ENCODE data around the gene ZFPM1. TPM values are rescaled to one million over a fixed set of nuclear protein-coding genes. Genes with fewer than 3 reads are reported as not detected.

ZFPM1 gene
- polyA plus RNA-seq, 2 donors, result 0.98 to 2.6 TPM

GRCh38 chr16:88532434-88533241, 79.6 kb downstream of the ZFPM1 start:
- Histone ChIP-seq H3K4me3 (ENCODE audit: low read depth in 1 of 2, low read length in 2 of 2) (peak overlapping the region; percentile 60 to 71), H3K36me3 (ENCODE audit: control insufficient read depth in 2 of 2, insufficient read depth in 2 of 2, low read length in 1 of 2) (peaks cover 0 to 6% of the 10 kb centered on the region in 2 donors), H3K4me1 (ENCODE audit: control insufficient read depth in 2 of 2, insufficient read depth in 2 of 2, low read length in 1 of 2) (peaks cover 0 to 21% of the 10 kb centered on the region in 2 donors), H3K27me3 (ENCODE audit: control insufficient read depth in 1 of 2, insufficient read depth in 2 of 2, low read length in 2 of 2) (no peaks in the 10 kb centered on the region), H3K27ac (ENCODE audit: low read depth in 2 of 2, low read length in 1 of 2) (no peak overlapping the region), H3K9me3 (ENCODE audit: control insufficient read depth in 2 of 2, insufficient read depth in 1 of 2, low read depth in 1 of 2, low read length in 1 of 2) (no peaks in the 10 kb centered on the region)
- 74 to 75% methylated on average over 31 to 37 of the region's 37 CpGs for WGBS, 2 donors

GRCh38 chr16:88533381-88533917, 80.4 kb downstream of the ZFPM1 start:
- Histone ChIP-seq H3K9me3 (ENCODE audit: control insufficient read depth in 2 of 2, insufficient read depth in 1 of 2, low read depth in 1 of 2, low read length in 1 of 2) (no peaks in the 10 kb centered on the region), H3K36me3 (ENCODE audit: control insufficient read depth in 2 of 2, insufficient read depth in 2 of 2, low read length in 1 of 2) (peaks cover 0 to 6% of the 10 kb centered on the region in 2 donors), H3K4me1 (ENCODE audit: control insufficient read depth in 2 of 2, insufficient read depth in 2 of 2, low read length in 1 of 2) (peaks cover 0 to 21% of the 10 kb centered on the region in 2 donors), H3K4me3 (ENCODE audit: low read depth in 1 of 2, low read length in 2 of 2) (peak overlapping the region; percentile 60 to 71), H3K27ac (ENCODE audit: low read depth in 2 of 2, low read length in 1 of 2) (peak overlapping the region; percentile 21 to 58), H3K27me3 (ENCODE audit: control insufficient read depth in 1 of 2, insufficient read depth in 2 of 2, low read length in 2 of 2) (no peaks in the 10 kb centered on the region)
- WGBS, 2 donors, result 29 to 60% methylated on average over 51 to 79 of the region's 79 CpGs

- WGBS, 2 donors, result 5 to 31% methylated on average over 62 to 114 of the region's 114 CpGs
- Histone ChIP-seq H3K27me3 (ENCODE audit: control insufficient read depth in 1 of 2, insufficient read depth in 2 of 2, low read length in 2 of 2) (no peaks in the 10 kb centered on the region), H3K27ac (ENCODE audit: low read depth in 2 of 2, low read length in 1 of 2) (peak overlapping the region; percentile 84 to 85), H3K4me3 (ENCODE audit: low read depth in 1 of 2, low read length in 2 of 2) (peak overlapping the region; percentile 71 to 94), H3K9me3 (ENCODE audit: control insufficient read depth in 2 of 2, insufficient read depth in 1 of 2, low read depth in 1 of 2, low read length in 1 of 2) (no peaks in the 10 kb centered on the region), H3K36me3 (ENCODE audit: control insufficient read depth in 2 of 2, insufficient read depth in 2 of 2, low read length in 1 of 2) (peaks cover 0 to 6% of the 10 kb centered on the region in 2 donors), H3K4me1 (ENCODE audit: control insufficient read depth in 2 of 2, insufficient read depth in 2 of 2, low read length in 1 of 2) (peaks cover 0 to 21% of the 10 kb centered on the region in 2 donors)
These were observed 81.0 kb downstream of the ZFPM1 start for GRCh38 chr16:88533932-88534637.

- Histone ChIP-seq H3K9me3 (ENCODE audit: control insufficient read depth in 2 of 2, insufficient read depth in 1 of 2, low read depth in 1 of 2, low read length in 1 of 2) (no peaks in the 10 kb centered on the region), H3K4me1 (ENCODE audit: control insufficient read depth in 2 of 2, insufficient read depth in 2 of 2, low read length in 1 of 2) (peaks cover 0 to 21% of the 10 kb centered on the region in 2 donors), H3K27ac (ENCODE audit: low read depth in 2 of 2, low read length in 1 of 2) (peak overlapping the region; percentile 84 to 85), H3K27me3 (ENCODE audit: control insufficient read depth in 1 of 2, insufficient read depth in 2 of 2, low read length in 2 of 2) (no peaks in the 10 kb centered on the region), H3K36me3 (ENCODE audit: control insufficient read depth in 2 of 2, insufficient read depth in 2 of 2, low read length in 1 of 2) (peaks cover 0 to 6% of the 10 kb centered on the region in 2 donors), H3K4me3 (ENCODE audit: low read depth in 1 of 2, low read length in 2 of 2) (peak overlapping the region; percentile 71 to 94)
- 13 to 36% methylated on average over 36 to 65 of the region's 65 CpGs for WGBS, 2 donors
These were observed 81.6 kb downstream of the ZFPM1 start for GRCh38 chr16:88534638-88535190.

- peak overlapping the region; percentile 53 to 71 for H3K4me3 ChIP-seq (ENCODE audit: low read depth in 1 of 2, low read length in 2 of 2)
- peaks cover 0 to 21% of the 10 kb centered on the region in 2 donors for H3K4me1 ChIP-seq (ENCODE audit: control insufficient read depth in 2 of 2, insufficient read depth in 2 of 2, low read length in 1 of 2)
- no peaks in the 10 kb centered on the region for H3K9me3 ChIP-seq (ENCODE audit: control insufficient read depth in 2 of 2, insufficient read depth in 1 of 2, low read depth in 1 of 2, low read length in 1 of 2)
- H3K27me3 ChIP-seq (ENCODE audit: control insufficient read depth in 1 of 2, insufficient read depth in 2 of 2, low read length in 2 of 2), result no peaks in the 10 kb centered on the region
- 78 to 87% methylated on average over 20 to 22 of the region's 22 CpGs for WGBS, 2 donors
- H3K36me3 ChIP-seq (ENCODE audit: control insufficient read depth in 2 of 2, insufficient read depth in 2 of 2, low read length in 1 of 2), result peaks cover 0 to 2% of the 10 kb centered on the region in 2 donors
- no peak overlapping the region for H3K27ac ChIP-seq (ENCODE audit: low read depth in 2 of 2, low read length in 1 of 2)
These were observed 82.2 kb downstream of the ZFPM1 start for GRCh38 chr16:88535191-88535856.

DNA sequence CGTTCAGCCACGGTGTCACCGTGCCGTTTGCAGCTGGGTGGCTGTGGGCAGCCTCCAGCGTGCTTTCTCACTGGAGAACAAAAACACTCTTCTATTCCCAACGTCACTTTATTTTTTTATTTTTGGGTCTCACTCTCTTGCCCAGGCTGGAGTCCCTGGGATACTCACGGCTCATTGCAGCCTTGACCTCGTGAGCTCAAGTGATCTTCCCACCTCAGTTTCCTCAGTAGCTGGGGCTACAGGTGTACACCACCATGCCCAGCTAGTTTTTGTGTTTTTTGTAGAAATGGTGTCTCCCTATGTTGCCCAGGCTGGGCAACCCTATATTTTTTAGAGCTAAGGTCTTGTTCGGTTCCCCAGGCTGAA, 82.8 kb downstream of the ZFPM1 start:
- Histone ChIP-seq H3K27ac (ENCODE audit: low read depth in 2 of 2, low read length in 1 of 2) (no peak overlapping the region), H3K4me1 (ENCODE audit: control insufficient read depth in 2 of 2, insufficient read depth in 2 of 2, low read length in 1 of 2) (peaks cover 0 to 21% of the 10 kb centered on the region in 2 donors), H3K4me3 (ENCODE audit: low read depth in 1 of 2, low read length in 2 of 2) (no peak overlapping the region), H3K27me3 (ENCODE audit: control insufficient read depth in 1 of 2, insufficient read depth in 2 of 2, low read length in 2 of 2) (no peaks in the 10 kb centered on the region), H3K9me3 (ENCODE audit: control insufficient read depth in 2 of 2, insufficient read depth in 1 of 2, low read depth in 1 of 2, low read length in 1 of 2) (no peaks in the 10 kb centered on the region), H3K36me3 (ENCODE audit: control insufficient read depth in 2 of 2, insufficient read depth in 2 of 2, low read length in 1 of 2) (no peaks in the 10 kb centered on the region)
- 87 to 88% methylated on average over 9 of the region's 9 CpGs for WGBS, 2 donors

GRCh38 chr16:88536510-88536909, 83.4 kb downstream of the ZFPM1 start:
- no peak overlapping the region for H3K4me3 ChIP-seq (ENCODE audit: low read depth in 1 of 2, low read length in 2 of 2)
- H3K4me1 ChIP-seq (ENCODE audit: control insufficient read depth in 2 of 2, insufficient read depth in 2 of 2, low read length in 1 of 2), result peaks cover 0 to 21% of the 10 kb centered on the region in 2 donors
- no peaks in the 10 kb centered on the region for H3K36me3 ChIP-seq (ENCODE audit: control insufficient read depth in 2 of 2, insufficient read depth in 2 of 2, low read length in 1 of 2)
- no peak overlapping the region for H3K27ac ChIP-seq (ENCODE audit: low read depth in 2 of 2, low read length in 1 of 2)
- no peaks in the 10 kb centered on the region for H3K9me3 ChIP-seq (ENCODE audit: control insufficient read depth in 2 of 2, insufficient read depth in 1 of 2, low read depth in 1 of 2, low read length in 1 of 2)
- WGBS, 2 donors, result 88 to 89% methylated on average over 11 of the region's 11 CpGs
- no peaks in the 10 kb centered on the region for H3K27me3 ChIP-seq (ENCODE audit: control insufficient read depth in 1 of 2, insufficient read depth in 2 of 2, low read length in 2 of 2)

DNA sequence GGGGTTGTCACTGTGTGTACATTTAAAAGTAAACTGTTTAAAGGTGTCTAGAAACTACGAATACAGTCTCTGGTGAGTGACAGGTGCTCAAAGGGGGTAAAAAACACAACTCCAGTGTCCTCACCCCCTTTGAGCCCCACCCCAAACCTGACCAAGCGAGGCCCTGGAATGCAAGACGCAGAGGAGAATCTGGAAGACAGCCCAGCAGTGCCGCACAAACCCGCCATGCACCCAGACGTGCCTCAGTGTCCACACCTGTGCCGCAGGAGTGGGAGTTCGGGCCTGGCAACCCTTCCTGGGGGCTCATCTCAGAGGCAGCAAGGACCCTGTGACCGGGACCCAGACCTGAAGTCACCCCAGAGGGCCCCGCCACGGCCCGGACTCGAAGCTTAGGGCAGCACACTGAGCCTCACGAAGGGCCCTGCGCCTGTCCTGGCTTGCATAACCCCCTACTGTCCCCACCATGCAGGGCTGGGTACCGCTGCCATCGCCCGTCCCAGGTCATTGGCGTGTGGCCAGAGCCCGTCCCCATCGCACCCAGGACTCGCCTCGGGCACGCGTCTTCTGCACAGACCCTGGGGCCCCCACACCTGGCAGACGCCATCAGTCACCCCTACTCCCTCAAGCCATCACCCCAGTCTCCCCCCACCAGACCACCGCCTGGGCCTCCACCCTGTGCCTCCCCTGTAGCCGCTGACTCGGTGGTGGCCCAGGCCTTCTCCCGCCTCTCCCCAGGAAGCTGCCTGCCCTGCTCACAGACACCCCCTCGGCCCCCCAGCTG, 84.1 kb downstream of the ZFPM1 start:
- Histone ChIP-seq H3K4me3 (ENCODE audit: low read depth in 1 of 2, low read length in 2 of 2) (no peak overlapping the region), H3K27me3 (ENCODE audit: control insufficient read depth in 1 of 2, insufficient read depth in 2 of 2, low read length in 2 of 2) (no peaks in the 10 kb centered on the region), H3K4me1 (ENCODE audit: control insufficient read depth in 2 of 2, insufficient read depth in 2 of 2, low read length in 1 of 2) (peaks cover 0 to 21% of the 10 kb centered on the region in 2 donors), H3K36me3 (ENCODE audit: control insufficient read depth in 2 of 2, insufficient read depth in 2 of 2, low read length in 1 of 2) (no peaks in the 10 kb centered on the region), H3K9me3 (ENCODE audit: control insufficient read depth in 2 of 2, insufficient read depth in 1 of 2, low read depth in 1 of 2, low read length in 1 of 2) (peaks cover 0 to 4% of the 10 kb centered on the region in 2 donors), H3K27ac (ENCODE audit: low read depth in 2 of 2, low read length in 1 of 2) (no peak overlapping the region)
- WGBS, 2 donors, result 51 to 60% methylated on average over 23 to 31 of the region's 31 CpGs

Measured in esophagus (tissue), 2 donors.